ENCODE results near the gene ZNF474. TPM values are rescaled to one million over a fixed set of nuclear protein-coding genes. Genes with fewer than 3 reads are reported as not detected.

ZNF474 gene
- total RNA-seq, 1 donor from 2014 or later: 1.1 TPM

GRCh38 chr5:122173474-122174415 lies 44.4 kb downstream of the ZNF474 start:
- H3K4me3 ChIP-seq (ENCODE audit: low read depth, low read length): no peak overlapping the region
- no peak for TF ChIP-seq CTCF (IDR thresholded peaks at IDR 0.05; ENCODE audit: insufficient read depth, low read length, poor library complexity, severe bottlenecking)

GRCh38 chr5:122175091-122175490 lies 45.7 kb downstream of the ZNF474 start:
- DNase-seq (ENCODE audit: low read depth): no peak
- H3K27me3 ChIP-seq (ENCODE audit: control insufficient read depth, insufficient read depth, low read length): no peaks in the 10 kb centered on the region
- H3K4me3 ChIP-seq (ENCODE audit: low read depth, low read length): no peak overlapping the region
- TF ChIP-seq CTCF (IDR thresholded peaks at IDR 0.05; ENCODE audit: insufficient read depth, low read length, poor library complexity, severe bottlenecking): no peak
- H3K36me3 ChIP-seq (ENCODE audit: control insufficient read depth, insufficient read depth, low read length): no peaks in the 10 kb centered on the region

More at GRCh38 chr5:122173474-122174415, 44.4 kb downstream of the ZNF474 start:
- Histone ChIP-seq H3K36me3 (ENCODE audit: control insufficient read depth, insufficient read depth, low read length) (no peaks in the 10 kb centered on the region), H3K27me3 (ENCODE audit: control insufficient read depth, insufficient read depth, low read length) (no peaks in the 10 kb centered on the region)
- no peak for DNase-seq (ENCODE audit: low read depth)

GRCh38 chr5:122175852-122176251 lies 46.5 kb downstream of the ZNF474 start:
- Histone ChIP-seq H3K4me3 (ENCODE audit: low read depth, low read length) (no peak overlapping the region), H3K27me3 (ENCODE audit: control insufficient read depth, insufficient read depth, low read length) (no peaks in the 10 kb centered on the region), H3K36me3 (ENCODE audit: control insufficient read depth, insufficient read depth, low read length) (no peaks in the 10 kb centered on the region)
- TF ChIP-seq CTCF (IDR thresholded peaks at IDR 0.05; ENCODE audit: insufficient read depth, low read length, poor library complexity, severe bottlenecking): no peak
- no peak for DNase-seq (ENCODE audit: low read depth)

GRCh38 chr5:122177161-122177560 lies 47.8 kb downstream of the ZNF474 start:
- Histone ChIP-seq H3K4me3 (ENCODE audit: low read depth, low read length) (no peak overlapping the region), H3K27me3 (ENCODE audit: control insufficient read depth, insufficient read depth, low read length) (no peaks in the 10 kb centered on the region), H3K36me3 (ENCODE audit: control insufficient read depth, insufficient read depth, low read length) (no peaks in the 10 kb centered on the region)
- TF ChIP-seq CTCF (IDR thresholded peaks at IDR 0.05; ENCODE audit: insufficient read depth, low read length, poor library complexity, severe bottlenecking): no peak
- DNase-seq (ENCODE audit: low read depth): no peak

GRCh38 chr5:122179701-122180100 lies 50.4 kb downstream of the ZNF474 start:
- TF ChIP-seq CTCF (IDR thresholded peaks at IDR 0.05; ENCODE audit: insufficient read depth, low read length, poor library complexity, severe bottlenecking): no peak
- no peaks in the 10 kb centered on the region for H3K27me3 ChIP-seq (ENCODE audit: control insufficient read depth, insufficient read depth, low read length)
- no peak for DNase-seq (ENCODE audit: low read depth)
- H3K4me3 ChIP-seq (ENCODE audit: low read depth, low read length): no peak overlapping the region
- no peaks in the 10 kb centered on the region for H3K36me3 ChIP-seq (ENCODE audit: control insufficient read depth, insufficient read depth, low read length)
